Measurements from ENCODE around the gene PPP2R2D.

Gene PPP2R2D

GRCh38 chr10:131936294-131936693 lies 35.5 kb downstream of the PPP2R2D start:
- Histone ChIP-seq H3K27ac (no peak overlapping the region), H3K4me3 (no peak overlapping the region)
- no peak for DNase-seq (ENCODE audit: low spot score)
- TF ChIP-seq CTCF (IDR thresholded peaks at IDR 0.05): no peak

- no peak overlapping the region for H3K4me3 ChIP-seq
- no peak for TF ChIP-seq CTCF (IDR thresholded peaks at IDR 0.05)
- no peak for DNase-seq (ENCODE audit: low spot score)
- H3K27ac ChIP-seq: no peak overlapping the region
Measured at GRCh38 chr10:131936736-131937135, 35.9 kb downstream of the PPP2R2D start.

GRCh38 chr10:131937836-131938235 lies 37.0 kb downstream of the PPP2R2D start:
- Histone ChIP-seq H3K27ac (no peak overlapping the region), H3K4me3 (no peak overlapping the region)
- no peak for TF ChIP-seq CTCF (IDR thresholded peaks at IDR 0.05)
- no peak for DNase-seq (ENCODE audit: low spot score)

- H3K4me3 ChIP-seq: no peak overlapping the region
- TF ChIP-seq CTCF (IDR thresholded peaks at IDR 0.05): no peak
- no peak overlapping the region for H3K27ac ChIP-seq
- DNase-seq (ENCODE audit: low spot score): no peak
Measured at GRCh38 chr10:131938681-131939080, 37.9 kb downstream of the PPP2R2D start.

GRCh38 chr10:131942455-131942854 lies 41.6 kb downstream of the PPP2R2D start:
- no peak for TF ChIP-seq CTCF (IDR thresholded peaks at IDR 0.05)
- Histone ChIP-seq H3K27ac (no peak overlapping the region), H3K4me3 (no peak overlapping the region)
- no peak for DNase-seq (ENCODE audit: low spot score)

GRCh38 chr10:131943021-131943814 lies 42.4 kb downstream of the PPP2R2D start:
- Histone ChIP-seq H3K27ac (no peak overlapping the region), H3K4me3 (no peak overlapping the region)
- no peak for TF ChIP-seq CTCF (IDR thresholded peaks at IDR 0.05)
- no peak for DNase-seq (ENCODE audit: low spot score)

GRCh38 chr10:131944412-131944811 lies 43.6 kb downstream of the PPP2R2D start:
- peak; percentile 38 for DNase-seq (ENCODE audit: low spot score)
- Histone ChIP-seq H3K27ac (no peak overlapping the region), H3K4me3 (no peak overlapping the region)
- no peak for TF ChIP-seq CTCF (IDR thresholded peaks at IDR 0.05)
